BE2C (cell line): ENCODE results near the gene ROCK1.

ENCODE experiments used
- DNase-seq: peaks from one replicate; pipeline ENCODE4 v3.0.0-alpha.2; 2020
- H3K27me3 ChIP-seq: fragments of 250-450 bp; sonication (Bioruptor Pico); 2 replicates; pipeline ENCODE4 v1.5.1; 2020; ENCODE audit warnings: mild to moderate bottlenecking
- H3K36me3 ChIP-seq: fragments of 250-450 bp; sonication (Bioruptor Pico); 2 replicates; pipeline ENCODE4 v1.5.1; 2020; ENCODE audit warnings: mild to moderate bottlenecking
- H3K4me1 ChIP-seq: fragments of 250-450 bp; sonication (Bioruptor Pico); 2 replicates; pipeline ENCODE4 v1.5.1; 2020
- H3K4me3 ChIP-seq: 2 replicates; pipeline ENCODE4 v1.5.1; 2011; ENCODE audit warnings: low read depth, low read length
- H3K9me3 ChIP-seq: fragments of 250-450 bp; sonication (Bioruptor Pico); 2 replicates; pipeline ENCODE4 v1.5.1; 2020
- CTCF ChIP-seq: IDR thresholded peaks from 2 replicates; pipeline ENCODE4 v1.5.1; 2012; ENCODE audit warnings: mild to moderate bottlenecking, low read depth, low read length

ROCK1 gene

GRCh38 chr18:21117409-21118131 lies 6.0 kb upstream of the ROCK1 start:
- H3K36me3 ChIP-seq: no peaks in the 10 kb centered on the region
- no peak for DNase-seq
- H3K9me3 ChIP-seq: no peaks in the 10 kb centered on the region
- H3K27me3 ChIP-seq: no peaks in the 10 kb centered on the region
- TF ChIP-seq CTCF: no peak
- no peak overlapping the region for H3K4me3 ChIP-seq
- no peaks in the 10 kb centered on the region for H3K4me1 ChIP-seq

- H3K9me3 ChIP-seq: no peaks in the 10 kb centered on the region
- DNase-seq: no peak
Measured at GRCh38 chr18:21115519-21116411, 4.2 kb upstream of the ROCK1 start.

GRCh38 chr18:21112543-21113105 lies 1.0 kb upstream of the ROCK1 start:
- Histone ChIP-seq H3K36me3 (no peaks in the 10 kb centered on the region), H3K4me3 (peak overlapping the region; percentile 77), H3K27me3 (no peaks in the 10 kb centered on the region), H3K4me1 (no peaks in the 10 kb centered on the region), H3K9me3 (no peaks in the 10 kb centered on the region)
- no peak for DNase-seq
- TF ChIP-seq CTCF: no peak

More at GRCh38 chr18:21115519-21116411, 4.2 kb upstream of the ROCK1 start:
- Histone ChIP-seq H3K4me3 (no peak overlapping the region), H3K27me3 (no peaks in the 10 kb centered on the region), H3K36me3 (no peaks in the 10 kb centered on the region), H3K4me1 (no peaks in the 10 kb centered on the region)
- TF ChIP-seq CTCF: 0 out of 2 replicates have a peak, but pooled peaks have one; percentile 1

GRCh38 chr18:21112140-21112473 lies 494 bp upstream of the ROCK1 start:
- Histone ChIP-seq H3K4me3 (peak overlapping the region; percentile 77), H3K36me3 (no peaks in the 10 kb centered on the region), H3K27me3 (no peaks in the 10 kb centered on the region), H3K4me1 (no peaks in the 10 kb centered on the region), H3K9me3 (no peaks in the 10 kb centered on the region)
- no peak for TF ChIP-seq CTCF
- no peak for DNase-seq

GRCh38 chr18:21110713-21111345 lies 784 bp downstream of the ROCK1 start:
- Histone ChIP-seq H3K4me1 (no peaks in the 10 kb centered on the region), H3K27me3 (no peaks in the 10 kb centered on the region), H3K4me3 (peak overlapping the region; percentile 79), H3K9me3 (no peaks in the 10 kb centered on the region), H3K36me3 (no peaks in the 10 kb centered on the region)
- TF ChIP-seq CTCF: no peak
- no peak for DNase-seq
